Measurements from ENCODE around the gene MCAT. TPM values are rescaled to one million over a fixed set of nuclear protein-coding genes. Genes with fewer than 3 reads are reported as not detected.

The MCAT gene
- total RNA-seq, 1 donor: 21.4 TPM

GRCh38 chr22:43187171-43188099 is 44.2 kb upstream of the MCAT start:
- H3K4me1 ChIP-seq (ENCODE audit: insufficient read depth, low read length): peaks cover 11% of the 10 kb centered on the region
- no peaks in the 10 kb centered on the region for H3K9me3 ChIP-seq (ENCODE audit: low read depth, low read length)
- TF ChIP-seq CTCF (IDR thresholded peaks at IDR 0.05; ENCODE audit: extremely low read depth, low read depth, low read length): peak; percentile 43
- DNase-seq (ENCODE audit: insufficient read length, low spot score, missing footprints): peak; percentile 99
- H4K20me1 ChIP-seq (ENCODE audit: insufficient read depth, low read length): peaks cover 4% of the 10 kb centered on the region
- peak overlapping the region; percentile 93 for H2AFZ ChIP-seq (ENCODE audit: low read length)
- no peaks in the 10 kb centered on the region for H3K36me3 ChIP-seq (ENCODE audit: insufficient read depth, low read length)
- peaks cover 11% of the 10 kb centered on the region for H3K79me2 ChIP-seq (ENCODE audit: insufficient read depth, low read length)
- H3K27me3 ChIP-seq (ENCODE audit: insufficient read depth, low read length): peaks cover 4% of the 10 kb centered on the region
- H3K4me3 ChIP-seq (ENCODE audit: insufficient read depth, low read length): peak overlapping the region; percentile 76
- peak overlapping the region; percentile 67 for H3K27ac ChIP-seq (ENCODE audit: low read depth, low read length)
- peak overlapping the region; percentile 88 for H3K4me2 ChIP-seq (ENCODE audit: insufficient read depth, low read length)

- DNase-seq (ENCODE audit: insufficient read length, low spot score, missing footprints): peak; percentile 97
- H3K27ac ChIP-seq (ENCODE audit: low read depth, low read length): peak within 1 kb of the TSS; percentile 67
- no peak for TF ChIP-seq CTCF (IDR thresholded peaks at IDR 0.05; ENCODE audit: extremely low read depth, low read depth, low read length)
Observed at GRCh38 chr22:43186272-43187170, 43.3 kb upstream of the MCAT start, which contains the start of gene TTLL12. TSS of gene TTLL12 (minus strand) at chr22:43187134. CDS start at chr22:43187069, 65 bp downstream.

GRCh38 chr22:43185860-43186261 is 42.7 kb upstream of the MCAT start:
- Histone ChIP-seq H3K4me1 (ENCODE audit: insufficient read depth, low read length) (peaks cover 11% of the 10 kb centered on the region), H3K4me2 (ENCODE audit: insufficient read depth, low read length) (peak overlapping the region; percentile 77), H3K36me3 (ENCODE audit: insufficient read depth, low read length) (no peaks in the 10 kb centered on the region), H3K9me3 (ENCODE audit: low read depth, low read length) (no peaks in the 10 kb centered on the region), H3K27me3 (ENCODE audit: insufficient read depth, low read length) (peaks cover 4% of the 10 kb centered on the region), H3K79me2 (ENCODE audit: insufficient read depth, low read length) (peaks cover 11% of the 10 kb centered on the region), H2AFZ (ENCODE audit: low read length) (peak overlapping the region; percentile 65), H3K27ac (ENCODE audit: low read depth, low read length) (no peak overlapping the region), H4K20me1 (ENCODE audit: insufficient read depth, low read length) (peaks cover 4% of the 10 kb centered on the region), H3K4me3 (ENCODE audit: insufficient read depth, low read length) (peak overlapping the region; percentile 71)
- DNase-seq (ENCODE audit: insufficient read length, low spot score, missing footprints): peak; percentile 81
- TF ChIP-seq CTCF (IDR thresholded peaks at IDR 0.05; ENCODE audit: extremely low read depth, low read depth, low read length): no peak

More at GRCh38 chr22:43186272-43187170, 43.3 kb upstream of the MCAT start, which contains the start of gene TTLL12:
- H3K4me2 ChIP-seq (ENCODE audit: insufficient read depth, low read length): peak within 1 kb of the TSS; percentile 88
- no peaks in the 10 kb centered on the region for H3K36me3 ChIP-seq (ENCODE audit: insufficient read depth, low read length)
- peaks cover 4% of the 10 kb centered on the region for H3K27me3 ChIP-seq (ENCODE audit: insufficient read depth, low read length)
- peaks cover 4% of the 10 kb centered on the region for H4K20me1 ChIP-seq (ENCODE audit: insufficient read depth, low read length)
- peak within 1 kb of the TSS; percentile 76 for H3K4me3 ChIP-seq (ENCODE audit: insufficient read depth, low read length)
- H3K9me3 ChIP-seq (ENCODE audit: low read depth, low read length): no peaks in the 10 kb centered on the region
- H3K79me2 ChIP-seq (ENCODE audit: insufficient read depth, low read length): peaks cover 11% of the 10 kb centered on the region
- H2AFZ ChIP-seq (ENCODE audit: low read length): peak within 1 kb of the TSS; percentile 93
- H3K4me1 ChIP-seq (ENCODE audit: insufficient read depth, low read length): peaks cover 11% of the 10 kb centered on the region
